ENCODE data around the gene C4orf51.

C4orf51 gene

DNA sequence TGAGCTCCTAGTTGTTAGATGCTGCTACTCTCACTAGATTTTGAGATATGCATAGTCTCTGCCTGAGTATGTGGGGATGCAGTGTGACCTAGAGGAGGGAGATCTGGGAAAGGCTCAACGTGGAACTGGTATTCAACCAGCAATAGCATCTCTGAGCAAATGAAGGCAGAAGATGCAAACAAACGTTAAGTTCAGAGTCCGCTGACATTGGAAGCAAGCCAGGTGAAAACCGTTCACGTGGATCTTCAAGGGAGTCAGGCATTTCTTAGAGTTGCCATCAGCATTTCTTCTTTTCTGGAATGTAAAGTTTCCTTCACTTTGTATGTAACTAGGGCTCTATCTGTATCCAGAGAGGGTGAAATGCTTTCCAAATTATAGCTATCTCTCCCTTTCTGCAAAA, 59.9 kb downstream of the C4orf51 start:
- TF ChIP-seq, protein P1, sequence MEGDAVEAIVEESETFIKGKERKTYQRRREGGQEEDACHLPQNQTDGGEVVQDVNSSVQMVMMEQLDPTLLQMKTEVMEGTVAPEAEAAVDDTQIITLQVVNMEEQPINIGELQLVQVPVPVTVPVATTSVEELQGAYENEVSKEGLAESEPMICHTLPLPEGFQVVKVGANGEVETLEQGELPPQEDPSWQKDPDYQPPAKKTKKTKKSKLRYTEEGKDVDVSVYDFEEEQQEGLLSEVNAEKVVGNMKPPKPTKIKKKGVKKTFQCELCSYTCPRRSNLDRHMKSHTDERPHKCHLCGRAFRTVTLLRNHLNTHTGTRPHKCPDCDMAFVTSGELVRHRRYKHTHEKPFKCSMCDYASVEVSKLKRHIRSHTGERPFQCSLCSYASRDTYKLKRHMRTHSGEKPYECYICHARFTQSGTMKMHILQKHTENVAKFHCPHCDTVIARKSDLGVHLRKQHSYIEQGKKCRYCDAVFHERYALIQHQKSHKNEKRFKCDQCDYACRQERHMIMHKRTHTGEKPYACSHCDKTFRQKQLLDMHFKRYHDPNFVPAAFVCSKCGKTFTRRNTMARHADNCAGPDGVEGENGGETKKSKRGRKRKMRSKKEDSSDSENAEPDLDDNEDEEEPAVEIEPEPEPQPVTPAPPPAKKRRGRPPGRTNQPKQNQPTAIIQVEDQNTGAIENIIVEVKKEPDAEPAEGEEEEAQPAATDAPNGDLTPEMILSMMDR (IDR thresholded peaks at IDR 0.05; ENCODE audit: insufficient read depth, low read depth, low read length, missing control alignments): no peak
- no peak for DNase-seq (ENCODE audit: low read depth)
- no peak overlapping the region for H3K4me3 ChIP-seq (ENCODE audit: low read length)

DNA sequence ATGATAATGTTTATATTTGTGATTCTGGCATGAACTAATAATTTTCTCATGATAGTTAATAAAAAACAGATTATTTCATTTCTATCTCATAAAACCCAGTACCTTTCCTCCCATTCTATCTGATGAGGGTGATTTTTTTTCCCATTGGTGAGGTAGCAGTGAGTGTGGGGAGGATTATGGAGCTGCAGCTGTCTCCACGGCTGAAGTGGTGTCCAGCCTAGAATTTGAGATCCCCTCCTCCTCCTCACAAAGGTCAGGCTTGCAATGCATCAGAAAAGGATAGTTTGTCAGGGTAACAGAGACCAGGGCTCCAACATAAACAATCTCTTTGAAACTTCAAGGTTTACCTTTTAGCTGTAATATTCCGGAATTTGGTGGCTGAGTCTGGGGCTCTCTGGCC, 60.9 kb downstream of the C4orf51 start:
- no peak for DNase-seq (ENCODE audit: low read depth)
- TF ChIP-seq, protein P1 (IDR thresholded peaks at IDR 0.05; ENCODE audit: insufficient read depth, low read depth, low read length, missing control alignments): no peak
- H3K4me3 ChIP-seq (ENCODE audit: low read length): no peak overlapping the region

DNA sequence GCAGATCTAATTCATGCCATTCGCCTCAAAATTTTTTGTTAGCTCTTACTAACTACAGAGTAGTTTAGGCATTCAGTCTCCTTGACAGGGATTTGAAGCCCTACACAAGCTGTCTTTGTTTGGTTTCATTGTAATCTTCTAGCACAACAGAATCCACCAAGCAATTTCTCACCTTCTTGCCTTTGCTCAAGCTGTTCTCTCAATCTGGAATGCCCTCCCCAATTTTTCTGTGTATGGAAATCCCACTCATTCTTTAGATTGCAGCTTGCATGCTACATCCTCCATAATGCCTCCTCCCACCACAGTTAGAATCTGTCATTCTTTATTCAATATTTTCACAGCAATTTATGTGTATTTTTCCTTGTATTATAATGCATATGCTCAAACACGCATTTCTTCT, 63.7 kb downstream of the C4orf51 start:
- DNase-seq (ENCODE audit: low read depth): no peak
- no peak overlapping the region for H3K4me3 ChIP-seq (ENCODE audit: low read length)
- TF ChIP-seq, protein P1 (IDR thresholded peaks at IDR 0.05; ENCODE audit: insufficient read depth, low read depth, low read length, missing control alignments): no peak

DNA sequence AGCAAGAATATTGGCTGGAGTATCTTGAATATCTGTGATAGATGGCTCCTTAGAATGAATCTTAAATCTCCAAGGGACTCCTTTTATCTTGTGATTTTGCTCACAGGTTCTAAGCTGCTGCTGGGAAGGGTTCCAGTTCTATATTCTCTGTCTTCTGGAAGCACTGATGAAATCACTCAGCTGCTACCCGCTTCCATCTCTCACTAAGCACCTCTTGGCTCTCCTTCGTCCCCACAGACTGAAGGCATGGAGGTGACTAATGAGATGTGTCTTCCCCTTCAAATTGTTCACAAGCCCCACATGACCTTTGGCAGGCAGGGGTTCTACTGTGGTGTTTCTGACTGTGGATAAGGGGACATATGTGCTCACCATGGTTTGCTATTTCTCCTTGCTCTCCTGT, 75.9 kb downstream of the C4orf51 start:
- no peak for DNase-seq (ENCODE audit: low read depth)
- TF ChIP-seq, protein P1 (IDR thresholded peaks at IDR 0.05; ENCODE audit: insufficient read depth, low read depth, low read length, missing control alignments): no peak
- no peak overlapping the region for H3K4me3 ChIP-seq (ENCODE audit: low read length)

DNA sequence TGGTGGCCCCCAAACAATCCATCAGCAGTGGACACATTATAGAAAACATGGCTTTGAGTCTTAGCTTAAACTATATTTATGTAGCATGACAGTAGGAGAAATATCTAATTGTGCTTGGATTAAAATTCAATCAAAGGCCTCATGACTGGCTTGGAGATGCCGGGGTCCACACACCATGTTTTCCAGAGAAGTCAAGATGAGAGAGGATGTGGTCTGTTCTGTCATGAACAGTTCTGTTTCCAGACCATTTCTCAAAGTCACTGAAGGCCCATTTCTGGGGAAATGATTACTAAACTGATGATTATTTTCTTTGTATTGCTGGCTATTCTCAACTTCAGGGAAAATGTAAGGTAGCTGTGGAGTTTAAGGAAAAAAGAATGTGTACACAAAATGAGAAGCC, 76.3 kb downstream of the C4orf51 start:
- no peak for DNase-seq (ENCODE audit: low read depth)
- TF ChIP-seq, protein P1 (IDR thresholded peaks at IDR 0.05; ENCODE audit: insufficient read depth, low read depth, low read length, missing control alignments): no peak

DNA sequence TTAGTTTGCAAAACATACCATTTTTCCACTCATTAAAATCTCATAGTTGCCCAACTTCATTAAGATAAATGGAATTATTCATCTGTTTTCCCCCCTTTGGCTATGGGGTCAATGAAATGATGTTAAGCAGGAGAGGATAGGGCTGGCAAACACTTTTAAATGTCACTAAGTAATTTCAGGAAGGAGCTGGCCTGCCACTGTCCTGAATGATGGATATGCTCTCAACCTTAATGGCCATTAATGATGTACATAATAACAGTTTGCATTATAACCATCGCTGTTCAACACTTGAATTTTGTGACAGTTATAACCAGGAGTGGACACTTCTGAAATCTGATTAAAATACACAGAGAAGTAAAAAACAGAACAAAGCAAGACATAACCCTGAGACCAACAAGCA, 77.2 kb downstream of the C4orf51 start:
- no peak for DNase-seq (ENCODE audit: low read depth)
- no peak overlapping the region for H3K4me3 ChIP-seq (ENCODE audit: low read length)
- TF ChIP-seq, protein P1 (IDR thresholded peaks at IDR 0.05; ENCODE audit: insufficient read depth, low read depth, low read length, missing control alignments): no peak

More for the DNA sequence above, 76.3 kb downstream of the C4orf51 start:
- no peak overlapping the region for H3K4me3 ChIP-seq (ENCODE audit: low read length)

DNA sequence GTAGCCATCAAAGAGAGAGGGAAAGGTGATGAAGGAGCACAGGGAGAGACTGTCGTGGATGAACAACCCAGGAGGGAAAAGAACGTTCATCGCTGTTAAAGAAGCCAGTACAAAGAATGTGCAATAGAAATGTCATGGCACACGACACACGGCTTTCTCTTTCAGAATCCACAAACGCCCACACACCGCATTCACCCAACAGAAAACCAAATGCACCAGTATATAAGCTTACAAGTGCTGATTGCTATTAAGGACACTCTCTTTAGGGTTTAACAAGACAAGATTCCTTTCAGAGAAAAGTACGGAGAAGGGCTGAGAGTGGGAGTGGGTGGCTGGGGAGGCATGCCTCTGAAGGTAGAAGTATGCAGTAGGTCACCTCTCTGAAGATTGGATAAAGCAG, 80.2 kb downstream of the C4orf51 start:
- no peak for DNase-seq (ENCODE audit: low read depth)
- TF ChIP-seq, protein P1 (IDR thresholded peaks at IDR 0.05; ENCODE audit: insufficient read depth, low read depth, low read length, missing control alignments): no peak
- H3K4me3 ChIP-seq (ENCODE audit: low read length): no peak overlapping the region

All from epithelial cell of esophagus (primary cell).